Stimulated activated effector memory CD8-positive, alpha-beta T cell treated with anti-CD3 and anti-CD28 coated beads, Interleukin-12 subunit alpha, Interleukin-12 subunit beta, amount 100 ng/mL, for 72 hours (primary cell): Measurements from ENCODE around the gene TTC22.
A peak's percentile ranks its signal among the peaks of the same experiment; 100 is the strongest.

ENCODE experiments used
- ATAC-seq: fragments of 150-1000 bp; cut with Tn5 transposase; 2 replicates; pipeline ENCODE4 v1.10.0; 2021
- DNase-seq, 2 donors: peaks; one replicate each; pipeline ENCODE4 v3.0.0; 2021 to 2022; ENCODE audit warnings: low spot score in 2 of 2
- H3K27ac Mint-ChIP-seq: one replicate; pipeline ENCODE4 v1.8.0; 2022; ENCODE audit warnings: mild to moderate bottlenecking, mixed read lengths
- H3K36me3 Mint-ChIP-seq: one replicate; pipeline ENCODE4 v1.8.0; 2022; ENCODE audit warnings: mild to moderate bottlenecking, mixed read lengths
- H3K4me1 Mint-ChIP-seq: one replicate; pipeline ENCODE4 v1.8.0; 2022; ENCODE audit warnings: mixed read lengths
- H3K4me3 Mint-ChIP-seq: one replicate; pipeline ENCODE4 v1.8.0; 2022; ENCODE audit warnings: mild to moderate bottlenecking, mixed read lengths
- H3K9me3 Mint-ChIP-seq: one replicate; pipeline ENCODE4 v1.8.0; 2022; ENCODE audit warnings: mixed read lengths

TTC22 gene

DNA sequence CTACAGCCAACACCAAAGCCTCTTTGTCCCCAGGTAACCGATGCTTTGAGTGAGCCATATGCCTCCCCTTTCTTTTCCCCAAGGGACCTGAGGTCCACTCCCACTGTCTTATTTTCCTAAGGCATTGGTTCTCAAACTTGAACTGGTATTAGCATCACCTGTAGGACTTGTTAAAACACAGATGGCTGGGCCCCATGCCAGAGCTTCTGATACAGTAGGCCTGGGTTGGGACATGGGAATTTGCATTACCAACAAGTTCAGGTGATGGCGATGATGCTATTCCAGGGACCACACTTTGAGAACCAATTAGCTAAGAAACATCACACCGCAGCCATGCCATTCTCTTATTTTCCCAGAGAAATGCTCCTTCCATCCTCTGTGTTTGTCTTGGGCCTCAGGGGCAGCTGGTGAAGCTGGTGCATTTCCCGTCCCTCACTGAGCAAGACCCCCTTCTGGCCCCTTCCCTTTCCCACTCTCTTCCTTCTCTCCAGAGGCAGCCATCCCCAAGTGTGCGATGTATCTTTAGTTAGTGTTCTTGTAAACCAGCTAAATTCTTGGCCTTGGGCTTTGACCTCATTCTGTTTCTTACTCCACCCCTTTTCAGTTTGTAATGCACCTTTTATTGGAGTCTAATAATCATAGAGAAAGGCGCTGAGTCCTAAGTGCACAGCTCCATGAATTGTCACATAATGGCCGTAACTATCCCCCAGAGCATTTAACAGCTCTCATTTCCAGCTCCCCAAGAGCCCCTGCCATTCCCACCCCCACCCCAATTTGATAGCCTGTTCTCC is 14.2 kb upstream of the TTC22 start:
- ATAC-seq (no peak), DNase-seq (peak in 1 of 2 donors; percentile 28)
- Mint-ChIP-seq H3K4me1 (peaks cover 25% of the 10 kb centered on the region), H3K4me3 (no peak overlapping the region), H3K9me3 (no peaks in the 10 kb centered on the region), H3K36me3 (no peaks in the 10 kb centered on the region), H3K27ac (peak overlapping the region; percentile 48)

DNA sequence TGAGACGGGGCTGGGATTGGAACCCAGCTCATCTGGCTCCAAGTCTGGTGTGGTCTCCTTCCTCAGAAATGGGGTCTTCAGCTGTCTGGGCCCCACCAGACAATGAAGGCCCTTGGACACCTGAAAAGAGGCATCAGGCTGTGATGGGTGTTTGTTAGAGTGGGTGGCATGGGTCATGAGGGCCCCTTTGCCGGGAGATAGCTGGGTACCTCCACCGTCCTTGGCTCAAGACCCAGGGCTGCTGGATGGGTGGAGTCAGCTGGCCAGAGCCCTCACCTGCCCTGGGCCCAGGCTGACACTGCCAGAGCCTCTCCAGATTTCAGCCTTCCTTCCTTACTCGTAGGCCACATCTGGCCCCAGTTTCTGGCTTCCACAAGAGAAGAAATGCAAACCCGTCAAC is 13.4 kb upstream of the TTC22 start:
- H3K4me3 Mint-ChIP-seq = no peak overlapping the region
- peaks cover 32% of the 10 kb centered on the region for H3K4me1 Mint-ChIP-seq
- H3K27ac Mint-ChIP-seq = peak overlapping the region; percentile 65
- ATAC-seq (no peak), DNase-seq (peak in 1 of 2 donors; percentile 43)
- no peaks in the 10 kb centered on the region for H3K9me3 Mint-ChIP-seq
- H3K36me3 Mint-ChIP-seq = no peaks in the 10 kb centered on the region

DNA sequence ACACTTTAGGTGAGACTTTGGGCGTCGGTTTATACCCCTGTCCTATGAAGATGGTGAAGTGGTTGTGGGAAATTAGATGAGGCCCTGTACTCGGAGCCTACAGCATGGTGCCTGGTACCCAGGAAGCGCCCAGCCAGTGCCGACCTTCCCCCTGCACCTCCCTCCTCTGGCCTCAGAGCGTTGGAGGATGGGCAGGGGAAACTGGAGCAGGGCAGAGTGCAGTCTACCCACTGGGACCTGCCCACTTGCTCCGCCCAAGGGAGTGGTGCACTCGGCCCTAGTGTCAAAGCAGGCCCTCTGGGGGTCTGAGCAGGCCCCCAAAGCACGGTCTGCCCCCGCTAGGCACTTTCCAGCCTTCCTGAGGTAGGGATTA is 13.0 kb upstream of the TTC22 start:
- peak overlapping the region; percentile 65 for H3K27ac Mint-ChIP-seq
- DNase-seq = peak in 1 of 2 donors; percentile 44

GRCh38 chr1:54813485-54814125 is 12.5 kb upstream of the TTC22 start:
- ATAC-seq (no peak), DNase-seq (no peak)
- H3K27ac Mint-ChIP-seq = peak overlapping the region; percentile 65
- peaks cover 37% of the 10 kb centered on the region for H3K4me1 Mint-ChIP-seq
- no peaks in the 10 kb centered on the region for H3K9me3 Mint-ChIP-seq
- H3K4me3 Mint-ChIP-seq = no peak overlapping the region
- H3K36me3 Mint-ChIP-seq = no peaks in the 10 kb centered on the region

More for the DNA sequence above, 13.0 kb upstream of the TTC22 start:
- no peak for ATAC-seq
- H3K4me1 Mint-ChIP-seq = peaks cover 32% of the 10 kb centered on the region
- no peaks in the 10 kb centered on the region for H3K36me3 Mint-ChIP-seq
- no peak overlapping the region for H3K4me3 Mint-ChIP-seq
- H3K9me3 Mint-ChIP-seq = no peaks in the 10 kb centered on the region

- Mint-ChIP-seq H3K27ac (peak overlapping the region; percentile 65), H3K36me3 (no peaks in the 10 kb centered on the region), H3K4me1 (peaks cover 44% of the 10 kb centered on the region), H3K9me3 (no peaks in the 10 kb centered on the region), H3K4me3 (no peak overlapping the region)
- DNase-seq (peak in 1 of 2 donors; percentile 54), ATAC-seq (peak; percentile 58)
Observed at GRCh38 chr1:54812801-54813484, 11.8 kb upstream of the TTC22 start.

DNA sequence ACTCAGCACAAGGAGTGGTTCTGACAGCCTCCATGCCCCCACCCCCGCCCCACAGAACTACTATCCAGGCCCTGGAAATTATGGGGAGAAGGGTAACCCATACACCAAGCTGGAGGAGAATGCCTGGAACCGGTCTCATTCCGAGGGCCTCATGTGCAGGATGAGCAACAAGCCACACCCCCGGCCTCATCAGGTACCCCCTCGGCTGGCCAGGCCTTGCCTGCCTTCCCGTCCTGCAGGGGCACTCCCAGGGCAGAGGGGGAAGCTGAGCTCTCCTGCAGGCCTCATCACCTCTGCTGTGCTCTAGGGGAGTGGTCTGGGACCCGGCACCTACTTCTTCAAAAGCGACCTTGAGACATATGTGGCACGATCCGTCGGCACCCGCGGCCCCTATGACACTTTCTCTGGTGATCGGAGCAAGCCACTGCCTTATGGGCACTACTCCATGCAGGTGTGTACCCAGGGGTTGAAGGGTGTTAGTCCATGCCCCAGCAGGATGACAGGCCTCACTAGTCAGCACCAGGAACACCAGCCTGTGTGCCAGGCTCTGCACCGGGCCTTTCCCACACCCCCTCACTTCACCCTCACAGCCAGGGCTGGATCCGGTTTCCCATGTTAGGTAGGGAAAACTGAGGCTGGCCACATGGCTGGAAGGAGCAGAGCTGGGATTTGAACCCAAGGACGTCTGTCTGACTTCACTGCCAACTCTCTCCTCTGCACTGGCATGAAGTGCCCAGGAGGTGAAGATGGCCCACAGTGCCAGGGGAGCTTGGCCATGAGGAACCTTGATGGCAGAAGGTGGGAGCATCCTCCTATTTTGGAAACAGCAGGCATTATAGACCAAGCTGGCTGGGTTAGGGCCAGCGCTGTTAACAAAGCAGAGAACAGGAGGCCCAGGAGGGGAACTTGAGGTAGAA is 10.9 kb upstream of the TTC22 start:
- Mint-ChIP-seq H3K4me3 (no peak overlapping the region), H3K9me3 (no peaks in the 10 kb centered on the region), H3K4me1 (peaks cover 53% of the 10 kb centered on the region), H3K27ac (no peak overlapping the region), H3K36me3 (no peaks in the 10 kb centered on the region)
- DNase-seq (peak in 1 of 2 donors; percentile 45), ATAC-seq (no peak)

GRCh38 chr1:54811066-54811465 is 9.9 kb upstream of the TTC22 start:
- Mint-ChIP-seq H3K4me1 (peaks cover 63% of the 10 kb centered on the region), H3K27ac (peak overlapping the region; percentile 71), H3K4me3 (no peak overlapping the region), H3K36me3 (no peaks in the 10 kb centered on the region), H3K9me3 (no peaks in the 10 kb centered on the region)
- ATAC-seq (no peak), DNase-seq (peak in 1 of 2 donors; percentile 38)

DNA sequence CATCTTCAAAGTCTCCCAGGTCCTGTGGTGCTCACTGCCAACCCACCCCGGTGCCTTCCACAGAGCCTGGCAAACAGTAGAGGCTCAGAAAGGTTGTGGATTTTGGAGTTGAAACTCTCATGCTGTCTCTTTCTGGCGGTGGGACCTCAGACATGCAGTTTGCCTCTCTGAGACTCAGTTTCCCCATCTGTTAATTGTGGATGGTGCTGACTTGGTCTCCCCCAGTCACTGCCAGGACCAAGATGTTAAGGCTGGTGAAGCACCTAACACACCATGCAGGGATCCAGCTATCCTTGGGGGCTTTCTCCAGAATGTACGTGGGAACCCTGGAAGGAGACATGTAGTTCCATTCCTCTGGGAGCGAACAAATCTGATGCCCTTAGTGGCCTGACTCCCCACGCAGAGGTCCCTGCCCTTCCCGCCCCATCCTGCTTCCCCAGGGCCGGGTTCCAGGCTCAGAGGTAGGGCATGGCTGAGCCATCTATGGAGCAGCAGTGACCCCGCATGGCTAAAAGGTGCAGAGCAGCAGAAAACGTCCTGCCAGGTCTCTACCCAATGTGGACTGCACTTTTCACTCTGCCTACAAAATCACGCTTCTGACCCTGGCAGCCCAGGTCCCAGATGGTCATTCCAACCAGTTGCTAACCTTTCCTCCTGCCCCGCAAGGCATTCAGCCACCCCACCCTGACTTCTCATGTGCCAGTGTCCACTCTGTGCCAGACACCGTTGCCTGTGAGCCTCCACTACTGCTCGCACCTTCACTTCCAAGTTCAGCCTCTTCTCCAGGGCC is 9.2 kb upstream of the TTC22 start:
- Mint-ChIP-seq H3K36me3 (no peaks in the 10 kb centered on the region), H3K9me3 (no peaks in the 10 kb centered on the region), H3K4me3 (no peak overlapping the region), H3K27ac (peak overlapping the region; percentile 71), H3K4me1 (peaks cover 65% of the 10 kb centered on the region)
- ATAC-seq (peak; percentile 70), DNase-seq (peak; percentile 58 to 87)

- H3K4me3 Mint-ChIP-seq = no peak overlapping the region
- ATAC-seq = no peak
- H3K27ac Mint-ChIP-seq = peak overlapping the region; percentile 71
- H3K9me3 Mint-ChIP-seq = no peaks in the 10 kb centered on the region
- DNase-seq = peak in 1 of 2 donors; percentile 34
- H3K36me3 Mint-ChIP-seq = no peaks in the 10 kb centered on the region
- peaks cover 73% of the 10 kb centered on the region for H3K4me1 Mint-ChIP-seq
Observed at GRCh38 chr1:54809496-54810074, 8.5 kb upstream of the TTC22 start.

- Mint-ChIP-seq H3K36me3 (no peaks in the 10 kb centered on the region), H3K9me3 (no peaks in the 10 kb centered on the region), H3K4me1 (peaks cover 79% of the 10 kb centered on the region), H3K27ac (peak overlapping the region; percentile 81), H3K4me3 (peak overlapping the region; percentile 42)
- ATAC-seq = no peak
- DNase-seq = peak in 1 of 2 donors; percentile 46
Observed at GRCh38 chr1:54808443-54809207, 7.5 kb upstream of the TTC22 start.

DNA sequence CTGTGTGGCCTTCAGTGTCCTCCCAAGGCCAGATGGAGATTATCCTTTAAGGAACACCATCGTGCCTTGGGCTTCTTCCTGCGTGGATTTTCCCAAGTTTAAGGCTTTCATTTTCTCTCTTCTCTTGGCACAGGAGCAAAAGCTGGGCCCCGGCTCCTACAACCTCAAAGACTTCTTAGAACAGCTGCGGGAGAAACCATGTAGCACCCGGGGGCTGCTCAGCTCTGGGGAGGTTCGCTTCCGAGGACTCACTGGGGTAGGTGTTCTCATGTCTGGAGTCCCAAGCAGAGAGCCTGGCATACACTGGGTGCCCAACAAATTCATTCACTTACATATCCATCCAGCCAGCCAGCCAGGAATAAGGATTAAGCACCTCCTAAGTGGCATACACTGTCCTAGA is 6.6 kb upstream of the TTC22 start:
- DNase-seq = no peak
- no peak for ATAC-seq
- H3K4me1 Mint-ChIP-seq = peaks cover 76% of the 10 kb centered on the region
- no peaks in the 10 kb centered on the region for H3K36me3 Mint-ChIP-seq
- peak overlapping the region; percentile 81 for H3K27ac Mint-ChIP-seq
- peak overlapping the region; percentile 42 for H3K4me3 Mint-ChIP-seq
- H3K9me3 Mint-ChIP-seq = no peaks in the 10 kb centered on the region

- Mint-ChIP-seq H3K36me3 (no peaks in the 10 kb centered on the region), H3K27ac (peak overlapping the region; percentile 81)
Observed at GRCh38 chr1:54806931-54807611, 5.9 kb upstream of the TTC22 start.

DNA sequence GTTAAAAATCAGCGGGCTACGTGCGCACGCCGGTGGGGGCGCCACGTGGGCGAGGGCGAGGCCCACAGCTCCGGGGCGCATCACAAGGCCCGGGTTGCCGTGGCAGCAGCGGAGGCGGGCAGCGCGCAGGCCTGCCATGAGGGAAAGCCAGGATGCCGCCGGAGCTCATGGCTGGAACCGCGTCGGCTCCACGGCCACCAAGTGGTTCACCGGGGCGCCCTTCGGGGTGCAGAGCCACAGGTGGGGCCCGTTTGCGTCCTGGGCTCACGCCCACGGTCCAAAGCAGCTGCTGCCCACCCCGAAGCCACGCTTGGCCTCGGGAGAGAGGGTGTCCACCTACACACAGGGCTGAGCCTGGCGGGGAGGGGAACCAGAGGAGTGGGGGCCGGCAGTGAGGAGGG is 4.9 kb upstream of the TTC22 start:
- no peak for DNase-seq
- no peak overlapping the region for H3K4me3 Mint-ChIP-seq
- no peaks in the 10 kb centered on the region for H3K36me3 Mint-ChIP-seq
- peaks cover 80% of the 10 kb centered on the region for H3K4me1 Mint-ChIP-seq
- no peak overlapping the region for H3K27ac Mint-ChIP-seq
- ATAC-seq = no peak
- H3K9me3 Mint-ChIP-seq = no peaks in the 10 kb centered on the region

More at GRCh38 chr1:54806931-54807611, 5.9 kb upstream of the TTC22 start:
- Mint-ChIP-seq H3K9me3 (no peaks in the 10 kb centered on the region), H3K4me1 (peaks cover 73% of the 10 kb centered on the region), H3K4me3 (peak overlapping the region; percentile 42)
- DNase-seq = peak; percentile 37 to 76
- ATAC-seq = peak; percentile 89
